ENCODE data around the gene TSPAN6. TPM values are rescaled to one million over a fixed set of nuclear protein-coding genes. Genes with fewer than 3 reads are reported as not detected.

Gene TSPAN6
- total RNA-seq, 1 experiment from 2014 or later: 52.2 TPM

- Histone ChIP-seq H3K9me3 (ENCODE audit: insufficient read depth, low read depth) (no peaks in the 10 kb centered on the region), H3K79me2 (ENCODE audit: low read depth) (peaks cover 38% of the 10 kb centered on the region), H3K4me2 (peak overlapping the region; percentile 88), H4K20me1 (ENCODE audit: insufficient read depth) (no peaks in the 10 kb centered on the region), H3K9me2 (ENCODE audit: insufficient read depth) (no peaks in the 10 kb centered on the region), H3K4me3 (peak overlapping the region; percentile 97), H3K27me3 (ENCODE audit: insufficient read depth, low read depth) (no peaks in the 10 kb centered on the region), H2AFZ (no peak overlapping the region), H3K36me3 (ENCODE audit: low read depth) (peaks cover 26% of the 10 kb centered on the region), H3F3A (ENCODE audit: insufficient read depth, low read depth) (peaks cover 76% of the 10 kb centered on the region), H3K4me1 (replicated peaks; ENCODE audit: insufficient read depth) (peaks cover 79% of the 10 kb centered on the region), H3K27ac (peak overlapping the region; percentile 94)
- ChIA-PET CTCF (no interaction called here), POLR2A (ENCODE audit: unreplicated experiment) (interaction anchor here (0.6 kb wide), 1 partner anchor 157 kb away, joined by 6 read pairs; no protein-coding TSS in a partner anchor)
- no TSS peak for BruUV-seq (replicated peaks)
- TF ChIP-seq EZH2 (IDR thresholded peaks at IDR 0.05; ENCODE audit: low read depth): no peak
- no peak for TF ChIP-seq CTCF (conservative IDR thresholded peaks at IDR 0.05)
- DNase-seq: peak; percentile 63 to 89
- intact Hi-C loops (cut with micrococcal nuclease; ENCODE audit: unreplicated experiment): loop anchor here (5.0 kb wide), 1 partner anchor 762 kb away; the partner anchor contains the start of genes GLA and HNRNPH2
Observed at GRCh38 chrX:100645106-100645505, 8.5 kb upstream of the TSPAN6 start.

- peaks cover 70% of the 10 kb centered on the region for H3K4me1 ChIP-seq (replicated peaks; ENCODE audit: insufficient read depth)
- no peak within 1 kb of the TSS; the same call in 1 of the 2 replicates for H2AFZ ChIP-seq
- no peak for TF ChIP-seq CTCF (conservative IDR thresholded peaks at IDR 0.05)
- no peak for TF ChIP-seq EZH2 (IDR thresholded peaks at IDR 0.05; ENCODE audit: low read depth)
- ChIA-PET CTCF (no interaction called here), POLR2A (ENCODE audit: unreplicated experiment) (interaction anchor here (0.6 kb wide), 1 partner anchor 156 kb away, joined by 6 read pairs; no protein-coding TSS in a partner anchor)
- H3K79me2 ChIP-seq (ENCODE audit: low read depth): peaks cover 38% of the 10 kb centered on the region
- no peaks in the 10 kb centered on the region for H4K20me1 ChIP-seq (ENCODE audit: insufficient read depth)
- peaks cover 68% of the 10 kb centered on the region for H3F3A ChIP-seq (ENCODE audit: insufficient read depth, low read depth)
- intact Hi-C loops (cut with micrococcal nuclease; ENCODE audit: unreplicated experiment): no loop called here
- H3K4me3 ChIP-seq: peak within 1 kb of the TSS; percentile 97
- H3K9me3 ChIP-seq (ENCODE audit: insufficient read depth, low read depth): no peaks in the 10 kb centered on the region
- peak; percentile 49 to 90 for DNase-seq
- TSS peak; percentile 58 for BruUV-seq (replicated peaks)
- H3K4me2 ChIP-seq: peak within 1 kb of the TSS; percentile 88
- peaks cover 26% of the 10 kb centered on the region for H3K36me3 ChIP-seq (ENCODE audit: low read depth)
- H3K27me3 ChIP-seq (ENCODE audit: insufficient read depth, low read depth): no peaks in the 10 kb centered on the region
- H3K9me2 ChIP-seq (ENCODE audit: insufficient read depth): no peaks in the 10 kb centered on the region
- peak within 1 kb of the TSS; percentile 94 for H3K27ac ChIP-seq
Observed at GRCh38 chrX:100643956-100644860, 7.6 kb upstream of the TSPAN6 start, which contains the start of gene SRPX2. Gene SRPX2 (plus strand): TSS chrX:100644199. CDS start chrX:100646323, 2,124 bp downstream.

GRCh38 chrX:100643212-100643611 is 6.6 kb upstream of the TSPAN6 start:
- intact Hi-C loops (cut with micrococcal nuclease; ENCODE audit: unreplicated experiment): no loop called here
- peak overlapping the region; percentile 97; the same call in 1 of the 2 replicates for H3K4me3 ChIP-seq

More at GRCh38 chrX:100643212-100643611, 6.6 kb upstream of the TSPAN6 start:
- no peak for TF ChIP-seq CTCF (conservative IDR thresholded peaks at IDR 0.05)
- no peak for TF ChIP-seq EZH2 (IDR thresholded peaks at IDR 0.05; ENCODE audit: low read depth)
- Histone ChIP-seq H3K79me2 (ENCODE audit: low read depth) (peaks cover 38% of the 10 kb centered on the region), H3K9me2 (ENCODE audit: insufficient read depth) (no peaks in the 10 kb centered on the region), H3K27me3 (ENCODE audit: insufficient read depth, low read depth) (no peaks in the 10 kb centered on the region), H3K4me2 (peak overlapping the region; percentile 88), H3F3A (ENCODE audit: insufficient read depth, low read depth) (peaks cover 58% of the 10 kb centered on the region), H3K36me3 (ENCODE audit: low read depth) (peaks cover 25% of the 10 kb centered on the region), H2AFZ (no peak overlapping the region), H3K27ac (peak overlapping the region; percentile 94), H4K20me1 (ENCODE audit: insufficient read depth) (no peaks in the 10 kb centered on the region), H3K4me1 (replicated peaks; ENCODE audit: insufficient read depth) (peaks cover 60% of the 10 kb centered on the region), H3K9me3 (ENCODE audit: insufficient read depth, low read depth) (no peaks in the 10 kb centered on the region)
- DNase-seq: no peak
- POLR2A ChIA-PET (ENCODE audit: unreplicated experiment): no interaction called here
- CTCF ChIA-PET: no interaction called here
- no TSS peak for BruUV-seq (replicated peaks)

Measured in PC-9 (cell line).